HG03066 (cell line): ENCODE measurements around the gene JUP.

ENCODE experiments used
- ATAC-seq: cut with Tn5 transposase; IDR thresholded peaks from one replicate; pipeline ENCODE4 v1.9.1; 2021; ENCODE audit warnings: low read depth; ENCODE audit not compliant: unreplicated experiment

JUP gene

GRCh38 chr17:41760878-41761277 is 25.6 kb downstream of the JUP start:
- ATAC-seq = no peak

- ATAC-seq = no peak
Measured at GRCh38 chr17:41758601-41759000, 27.9 kb downstream of the JUP start.

DNA sequence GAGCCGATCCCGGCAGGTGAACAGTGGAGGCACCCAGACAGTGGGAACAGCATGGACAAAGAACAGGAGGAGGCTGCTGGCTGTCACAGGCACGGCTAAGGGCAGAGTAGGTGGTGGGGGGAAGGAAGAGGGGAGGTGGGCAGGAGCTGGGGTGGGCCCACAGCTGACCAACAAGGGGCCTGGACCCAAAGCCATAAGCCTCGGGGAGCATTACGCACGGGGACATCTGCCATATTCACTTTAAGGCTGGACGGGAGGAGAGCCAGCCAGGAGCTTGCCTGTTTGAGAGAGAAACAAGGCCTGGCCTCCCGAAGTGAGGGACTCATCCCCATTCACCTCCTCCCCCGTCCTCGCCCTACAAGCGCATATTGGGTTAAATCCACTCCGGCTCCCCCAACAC is 32.4 kb downstream of the JUP start:
- ATAC-seq = no peak

GRCh38 chr17:41751288-41751687 is 35.2 kb downstream of the JUP start:
- no peak for ATAC-seq

DNA sequence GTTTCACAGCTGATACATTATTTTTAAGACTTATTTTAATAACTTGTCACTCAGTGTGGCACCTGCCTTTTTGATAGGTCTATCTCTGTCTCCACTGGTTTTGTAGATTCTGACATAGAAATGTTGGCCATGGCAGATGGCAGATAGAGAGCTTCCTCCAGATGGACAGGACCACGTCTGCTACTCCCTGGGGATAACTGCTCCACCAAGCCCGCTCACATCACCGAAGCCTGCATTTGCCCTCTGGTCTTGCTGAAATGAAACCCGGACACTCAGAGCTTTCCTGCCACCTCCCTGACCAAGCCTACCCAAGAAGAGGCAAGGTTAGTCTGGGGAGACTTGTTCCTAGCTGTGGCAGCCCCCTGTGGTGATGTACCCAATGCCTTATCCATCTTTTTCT is 35.6 kb downstream of the JUP start:
- ATAC-seq = no peak

DNA sequence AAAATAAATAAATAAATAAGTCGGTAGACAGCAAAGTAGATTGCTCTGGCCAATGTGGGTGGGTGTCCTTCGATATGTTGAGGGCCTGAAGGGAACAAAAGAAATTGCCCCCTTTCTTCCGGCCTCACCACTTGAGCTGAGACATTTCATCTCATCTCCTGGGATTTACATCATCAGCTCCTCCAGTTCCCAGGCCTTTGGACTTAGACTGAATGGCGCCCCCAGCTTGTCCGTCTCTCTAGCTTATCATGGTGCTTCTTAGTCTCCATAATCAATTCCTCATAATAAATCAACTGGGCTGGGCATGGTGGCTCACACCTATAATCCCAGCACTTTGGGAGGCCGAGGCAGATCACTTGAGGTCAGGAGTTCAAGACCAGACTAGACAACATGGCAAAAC is 38.2 kb downstream of the JUP start:
- no peak for ATAC-seq

GRCh38 chr17:41741709-41742108 is 44.8 kb downstream of the JUP start:
- no peak for ATAC-seq

DNA sequence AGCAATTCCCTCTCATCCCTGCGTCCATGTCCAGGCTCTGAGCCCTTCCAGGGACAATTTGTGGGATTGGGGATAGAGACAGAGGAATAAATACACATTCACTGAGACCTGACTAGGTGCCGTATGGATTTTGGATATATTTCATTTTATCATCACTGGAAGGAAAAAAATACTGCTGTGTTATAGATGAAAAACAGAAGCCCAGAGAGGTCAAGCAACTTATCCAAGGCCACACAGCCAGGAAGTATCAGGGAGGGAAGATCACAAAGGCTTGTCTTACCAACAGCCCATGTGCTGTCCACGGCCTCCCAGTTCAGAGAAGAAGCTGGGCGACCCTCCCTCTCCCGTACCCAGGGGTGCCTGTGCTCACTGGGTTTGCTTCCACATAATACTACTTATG is 46.0 kb downstream of the JUP start:
- no peak for ATAC-seq

DNA sequence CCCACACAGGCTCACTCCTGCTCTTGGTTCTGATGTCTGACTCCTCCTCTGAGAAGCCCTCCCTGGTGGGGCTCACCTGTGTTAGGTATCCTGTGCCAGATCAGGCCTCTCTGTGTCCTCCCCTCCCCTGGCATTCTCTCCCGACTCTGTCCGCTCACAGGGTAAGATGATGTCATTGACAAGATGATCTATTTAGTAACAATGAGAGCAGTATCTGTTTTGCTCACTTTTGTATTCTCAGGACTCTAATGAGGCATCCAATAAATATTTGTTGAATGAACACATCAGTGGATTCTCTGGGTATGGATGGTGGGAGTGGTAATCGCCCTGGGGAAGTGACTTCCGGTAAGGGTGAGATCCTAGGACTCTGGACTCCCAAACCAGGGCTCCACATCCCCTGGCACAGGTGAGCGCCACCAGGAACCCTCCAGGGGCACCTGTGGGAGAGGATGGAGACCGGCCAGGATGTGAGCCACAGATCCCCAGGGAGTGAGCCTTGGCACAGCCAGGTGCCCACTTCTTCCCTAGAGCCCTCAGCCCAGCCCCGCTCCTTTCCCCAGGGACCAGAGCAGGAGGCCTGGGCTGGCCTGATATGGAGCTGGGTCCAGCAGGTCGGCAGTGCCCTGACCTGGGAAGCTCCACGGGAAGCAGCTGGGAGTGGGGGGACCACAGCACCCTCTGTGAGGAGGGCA is 46.7 kb downstream of the JUP start:
- ATAC-seq = no peak

DNA sequence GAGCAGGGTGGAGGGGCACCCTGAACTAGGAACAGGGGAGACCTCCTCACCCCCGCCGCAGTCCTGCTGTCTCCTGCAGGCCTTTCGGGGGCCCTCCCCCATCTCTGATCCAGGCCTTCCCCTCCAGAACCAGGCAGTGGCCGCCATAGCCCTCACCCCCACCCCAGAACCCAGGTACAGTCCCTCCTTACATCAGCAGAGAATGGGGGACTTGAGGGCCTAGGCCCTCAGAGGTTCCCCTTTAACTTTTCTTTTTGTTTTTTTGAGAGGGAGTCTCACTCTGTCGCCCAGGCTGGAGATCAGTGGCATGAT is 47.8 kb downstream of the JUP start:
- ATAC-seq = no peak

DNA sequence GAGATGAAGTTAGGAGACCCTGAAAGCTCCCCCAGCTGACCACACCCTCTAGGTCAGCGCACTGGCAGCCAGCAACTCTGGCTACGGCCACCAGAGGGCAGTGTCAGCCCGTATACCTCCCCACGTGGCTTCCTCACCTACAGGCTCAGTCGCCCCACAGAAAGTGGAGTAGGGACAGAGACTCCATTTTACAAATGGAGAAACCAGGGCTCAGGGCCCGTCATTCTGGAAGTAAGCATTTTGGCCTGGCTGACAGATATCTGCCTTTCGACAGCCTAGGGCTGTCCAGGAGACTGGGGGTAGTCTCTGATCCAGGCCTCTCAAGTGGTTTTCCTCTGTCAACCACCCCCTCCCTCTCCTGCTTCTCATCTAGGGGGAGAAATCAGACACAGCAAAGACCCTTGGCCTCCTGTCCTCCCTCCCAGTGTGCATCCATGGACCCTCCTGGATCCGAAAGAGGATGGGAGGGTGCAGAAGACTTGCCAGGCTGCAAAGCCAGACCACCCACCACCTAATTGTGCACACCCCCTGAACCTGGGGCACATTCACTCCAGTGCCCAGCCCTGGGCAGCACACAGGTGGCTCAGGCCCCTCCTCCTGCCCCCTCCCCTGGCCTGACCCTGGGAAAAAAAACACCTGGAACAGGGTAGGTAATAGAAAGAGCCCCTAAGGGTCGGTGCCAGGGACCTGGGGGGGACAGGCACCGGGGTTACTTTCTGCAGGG is 48.3 kb downstream of the JUP start:
- ATAC-seq = no peak

DNA sequence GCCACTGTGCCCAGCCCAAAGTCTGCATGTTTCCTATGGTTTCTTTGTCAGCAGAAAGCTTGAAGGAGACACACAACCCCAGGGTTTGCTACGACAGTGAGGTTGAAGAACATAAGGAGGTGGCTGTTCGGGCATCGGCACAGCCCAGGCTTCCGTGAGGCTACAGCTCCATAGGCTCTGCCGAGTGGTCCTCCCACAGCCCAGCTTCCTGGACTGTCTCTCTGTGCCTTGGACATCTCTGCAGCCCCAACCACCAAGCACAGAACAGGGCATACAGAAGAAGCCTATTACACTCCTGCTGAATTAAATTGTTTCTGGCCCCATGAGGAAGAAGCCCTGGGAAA is 48.9 kb downstream of the JUP start:
- no peak for ATAC-seq

- ATAC-seq = no peak
Measured at GRCh38 chr17:41736983-41737679, 49.4 kb downstream of the JUP start.

GRCh38 chr17:41735744-41736143 is 50.8 kb downstream of the JUP start:
- ATAC-seq = no peak

GRCh38 chr17:41734949-41735313 is 51.6 kb downstream of the JUP start:
- ATAC-seq = no peak

GRCh38 chr17:41734139-41734948 is 52.2 kb downstream of the JUP start, which contains the start of gene HAP1:
Gene HAP1, minus strand, starts transcription at chr17:41734643. Its CDS starts 9 bp downstream, at chr17:41734634.
- ATAC-seq = no peak

DNA sequence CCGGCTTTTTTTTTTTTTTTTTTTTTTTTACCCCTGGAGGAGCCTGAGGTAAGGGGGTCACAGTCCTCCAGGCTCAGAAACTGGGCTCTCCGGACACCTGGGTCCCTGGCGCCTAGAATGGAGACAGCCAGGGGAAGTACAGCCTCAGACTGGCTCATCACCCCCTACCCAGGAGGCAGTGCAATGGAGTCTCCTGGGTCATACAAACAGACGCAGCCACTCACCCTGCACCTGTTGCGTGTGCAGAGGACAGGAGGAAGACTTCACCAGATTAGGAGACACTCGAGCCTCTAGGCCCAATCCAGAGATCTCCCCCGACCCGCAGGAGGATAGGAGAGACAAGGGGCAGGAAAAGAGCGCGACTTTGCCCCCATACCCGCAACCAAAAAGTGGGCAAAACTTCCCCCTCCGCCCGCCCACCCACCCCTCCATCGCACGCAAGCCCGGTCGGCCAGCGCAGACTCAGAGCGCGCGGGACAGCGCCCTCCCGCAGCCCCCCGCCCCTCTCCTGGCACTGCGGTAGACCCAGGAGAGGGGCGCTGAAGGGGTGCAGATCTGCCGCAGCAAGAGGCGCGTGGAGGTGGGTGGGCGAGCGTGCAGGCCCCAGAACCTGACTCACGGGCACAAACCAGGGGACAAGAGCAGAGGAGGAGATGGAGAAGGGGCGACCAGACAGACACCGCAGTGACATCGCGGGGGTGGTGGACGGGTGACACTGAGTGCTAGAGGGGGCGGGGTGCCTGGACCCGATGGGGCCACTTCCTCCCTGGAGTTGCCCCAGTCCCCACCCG is 53.0 kb downstream of the JUP start:
- no peak for ATAC-seq

DNA sequence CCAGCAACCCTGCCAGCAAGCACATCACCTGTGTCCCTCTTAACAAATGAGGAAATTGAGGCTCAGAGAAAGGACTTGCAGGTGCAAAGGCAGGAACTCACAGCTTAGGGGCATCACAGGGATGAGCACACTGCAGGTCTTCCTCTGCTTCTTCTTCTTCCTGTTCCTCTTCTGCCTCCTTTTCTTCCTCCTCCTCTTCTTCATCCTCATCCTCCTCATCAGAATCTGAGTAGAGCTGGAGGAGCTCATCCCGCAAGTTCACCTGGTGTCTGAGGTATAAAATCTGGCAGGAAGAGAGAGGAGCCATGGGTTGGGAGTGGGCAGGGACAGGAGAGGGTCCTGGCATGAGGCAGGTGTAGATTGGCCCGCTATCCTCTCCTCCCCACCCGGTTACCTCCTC is 54.7 kb downstream of the JUP start:
- ATAC-seq = no peak

DNA sequence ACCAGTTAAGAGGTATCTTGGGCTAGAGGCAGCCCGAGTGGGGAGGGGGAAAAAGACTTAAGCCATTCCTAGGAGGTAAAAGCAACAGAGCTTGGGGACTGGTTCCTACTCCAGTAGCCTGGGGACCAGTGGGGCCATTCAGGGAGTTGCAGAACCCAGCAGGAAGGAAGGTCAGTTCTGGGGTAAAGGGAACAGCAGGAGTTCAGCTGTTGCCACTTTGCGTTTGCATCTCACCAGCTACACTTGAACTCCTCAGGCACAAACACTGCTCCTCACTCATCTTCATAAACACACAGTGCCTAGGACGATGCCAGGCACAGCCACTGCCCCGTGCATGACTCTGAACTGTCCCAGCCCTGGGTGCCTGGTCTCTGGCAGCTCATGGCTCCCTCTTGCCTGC is 56.0 kb downstream of the JUP start:
- no peak for ATAC-seq

- no peak for ATAC-seq
Measured at GRCh38 chr17:41728056-41728455, 58.5 kb downstream of the JUP start.
